PC-9 (cell line): ENCODE measurements around the gene STYK1.

Source experiments
- EZH2 ChIP-seq: fragments of 200-600 bp; sonication (generic); IDR thresholded peaks from 2 replicates; pipeline ENCODE4 v1.8.0; 2017; ENCODE audit warnings: antibody characterized with exemption, low read depth
- TF ChIP-seq, protein P1 (sequence below): fragments of 200-600 bp; sonication (generic); conservative IDR thresholded peaks from 2 replicates; pipeline ENCODE4 v1.6.1; 2017; ENCODE audit warnings: mixed run types, antibody characterized with exemption, mild to moderate bottlenecking, moderate library complexity

DNA sequence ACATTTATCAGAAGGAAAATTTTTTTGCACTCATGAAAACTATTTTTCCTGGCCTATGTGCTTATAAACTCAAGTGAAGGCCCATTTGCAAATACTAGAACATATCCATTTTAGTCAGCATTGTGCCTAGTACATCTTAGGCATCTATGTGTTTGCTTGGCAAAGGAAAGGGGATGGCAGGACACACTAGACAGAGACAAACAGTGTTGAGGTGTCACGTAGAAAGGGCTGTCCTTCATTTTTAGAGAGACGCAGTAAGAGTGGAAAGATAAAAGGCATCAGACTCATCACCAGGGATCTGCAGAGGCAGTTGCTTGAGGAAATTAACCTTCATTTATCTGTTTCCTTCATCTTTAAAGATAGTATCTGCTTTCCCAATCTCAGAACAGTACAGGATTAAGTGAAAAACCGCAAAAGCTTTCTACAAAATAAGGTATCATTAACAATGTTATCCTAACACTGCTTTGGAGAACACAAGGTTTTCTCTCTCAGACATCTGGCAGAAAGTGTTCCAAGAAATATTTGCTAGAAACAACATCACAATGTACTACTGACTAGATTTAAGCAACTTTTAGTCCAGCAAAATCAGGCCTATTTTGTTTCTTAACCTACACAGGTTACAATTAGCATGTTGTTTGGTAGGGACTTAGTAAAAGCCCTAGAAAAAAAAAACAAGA, 47.3 kb upstream of the STYK1 start:
- no peak for TF ChIP-seq EZH2
- TF ChIP-seq, protein P1, sequence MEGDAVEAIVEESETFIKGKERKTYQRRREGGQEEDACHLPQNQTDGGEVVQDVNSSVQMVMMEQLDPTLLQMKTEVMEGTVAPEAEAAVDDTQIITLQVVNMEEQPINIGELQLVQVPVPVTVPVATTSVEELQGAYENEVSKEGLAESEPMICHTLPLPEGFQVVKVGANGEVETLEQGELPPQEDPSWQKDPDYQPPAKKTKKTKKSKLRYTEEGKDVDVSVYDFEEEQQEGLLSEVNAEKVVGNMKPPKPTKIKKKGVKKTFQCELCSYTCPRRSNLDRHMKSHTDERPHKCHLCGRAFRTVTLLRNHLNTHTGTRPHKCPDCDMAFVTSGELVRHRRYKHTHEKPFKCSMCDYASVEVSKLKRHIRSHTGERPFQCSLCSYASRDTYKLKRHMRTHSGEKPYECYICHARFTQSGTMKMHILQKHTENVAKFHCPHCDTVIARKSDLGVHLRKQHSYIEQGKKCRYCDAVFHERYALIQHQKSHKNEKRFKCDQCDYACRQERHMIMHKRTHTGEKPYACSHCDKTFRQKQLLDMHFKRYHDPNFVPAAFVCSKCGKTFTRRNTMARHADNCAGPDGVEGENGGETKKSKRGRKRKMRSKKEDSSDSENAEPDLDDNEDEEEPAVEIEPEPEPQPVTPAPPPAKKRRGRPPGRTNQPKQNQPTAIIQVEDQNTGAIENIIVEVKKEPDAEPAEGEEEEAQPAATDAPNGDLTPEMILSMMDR, result no peak
